T-helper 2 cell (primary cell): Measurements from ENCODE around the gene CLHC1.
"Not testable (repeated sequence)": the region's sequence is repeated elsewhere in the genome, so short reads cannot be mapped to it uniquely, and the experiment has no call there.

Experiments used
- DNase-seq, 5 experiments: peaks; one replicate each; pipeline versions ENCODE4 v3.0.0 to v3.0.0-alpha.2; 2012 to 2022

The CLHC1 gene

DNA sequence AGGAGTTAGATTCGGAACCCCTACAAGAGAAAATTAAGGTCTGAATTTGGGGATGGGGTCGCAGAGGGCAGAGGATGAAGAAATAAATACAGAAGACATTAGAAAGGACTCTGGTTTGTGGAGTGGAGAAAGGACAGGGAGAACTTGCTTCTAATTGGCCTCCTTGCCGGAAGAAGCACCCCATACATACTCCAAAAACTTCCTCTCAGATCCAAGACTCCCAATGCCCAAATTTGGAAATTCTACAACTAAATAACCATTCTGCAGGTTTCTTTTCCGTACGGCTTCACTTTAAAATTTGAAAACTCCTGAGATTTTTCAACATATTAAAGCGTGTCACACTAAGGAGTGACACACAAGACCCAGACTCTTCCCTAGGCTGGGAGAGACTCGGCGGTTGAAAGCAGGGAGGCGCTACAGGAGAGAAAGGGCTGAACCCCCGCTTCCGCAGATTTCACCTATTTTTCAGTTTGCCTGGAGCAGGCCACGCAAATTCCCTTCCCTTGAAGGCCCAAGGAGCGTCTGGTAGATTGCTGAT is 478 bp downstream of the CLHC1 start:
- DNase-seq, result no peak

DNA sequence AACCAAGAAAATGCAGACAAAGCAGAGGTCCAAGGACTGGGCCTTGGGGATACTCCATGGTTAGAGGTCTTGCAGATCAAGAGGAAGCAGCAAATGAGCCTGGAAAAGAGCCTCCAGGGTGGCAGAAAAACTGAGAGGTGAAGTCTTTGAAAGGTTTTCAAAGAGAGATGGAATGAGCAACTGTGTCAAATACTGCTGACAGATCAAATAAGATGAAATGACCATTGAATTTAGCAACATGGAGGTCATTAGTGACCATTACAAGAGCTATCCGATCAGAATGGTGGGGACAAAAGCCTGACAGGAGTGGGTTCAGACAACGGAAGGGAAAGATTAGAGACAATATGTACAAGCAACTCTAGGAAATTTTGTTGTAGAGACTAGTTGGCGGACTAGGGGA is 1.5 kb downstream of the CLHC1 start:
- DNase-seq, result no peak

GRCh38 chr2:55229221-55229620 is 2.9 kb downstream of the CLHC1 start:
- DNase-seq, result no peak

DNA sequence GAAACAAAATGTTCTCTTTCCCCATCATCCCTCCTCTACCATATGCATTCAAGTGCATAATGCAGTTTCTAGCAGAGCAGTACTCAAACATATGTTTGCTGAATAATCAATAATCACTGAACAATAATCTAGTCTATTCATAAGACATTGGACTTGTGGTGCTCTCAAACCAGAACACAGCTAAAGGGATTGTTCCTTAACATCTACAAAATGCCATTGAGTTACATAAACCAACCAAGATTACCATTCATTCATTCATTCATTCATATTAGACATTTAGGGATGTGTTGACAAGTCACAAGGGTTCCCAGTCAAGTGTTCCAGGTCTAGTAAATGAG is 3.9 kb downstream of the CLHC1 start:
- no peak for DNase-seq

DNA sequence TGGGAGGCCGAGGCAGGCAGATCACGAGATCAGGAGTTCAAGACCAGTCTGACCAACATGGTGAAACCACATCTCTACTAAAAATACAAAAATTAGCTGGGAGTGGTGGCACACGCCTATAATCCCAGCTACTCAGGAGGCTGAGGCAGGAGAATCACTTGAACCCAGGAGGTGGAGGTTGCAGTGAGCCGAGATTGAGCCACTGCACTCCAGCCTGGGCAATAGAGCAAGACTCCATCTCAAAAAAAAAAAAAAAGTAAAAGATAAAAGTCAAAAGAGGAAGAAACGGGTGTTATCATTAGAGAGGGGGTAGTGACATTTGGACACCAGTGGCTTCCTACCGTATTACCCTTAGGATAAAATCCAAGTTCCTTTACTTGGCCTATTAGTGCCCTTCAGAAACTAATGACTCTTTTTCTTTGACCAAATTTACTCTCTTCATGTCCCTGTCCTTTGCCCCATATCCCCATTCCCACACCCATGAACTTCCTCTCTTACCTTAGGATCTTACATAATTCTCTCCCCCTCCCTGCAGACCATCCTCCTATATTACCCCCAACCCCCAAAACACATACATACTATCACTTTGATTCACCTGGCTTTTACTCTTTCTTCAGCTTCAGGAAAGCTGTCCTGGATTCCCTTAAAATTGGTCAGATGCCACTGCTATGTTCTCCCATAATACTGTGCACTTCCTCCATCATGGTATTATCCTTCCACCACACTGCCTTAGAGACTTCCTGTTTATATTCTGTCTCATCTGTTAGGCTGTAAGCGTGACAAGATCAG is 4.5 kb downstream of the CLHC1 start:
- peak in 1 of 5 experiments; percentile 42 for DNase-seq

DNA sequence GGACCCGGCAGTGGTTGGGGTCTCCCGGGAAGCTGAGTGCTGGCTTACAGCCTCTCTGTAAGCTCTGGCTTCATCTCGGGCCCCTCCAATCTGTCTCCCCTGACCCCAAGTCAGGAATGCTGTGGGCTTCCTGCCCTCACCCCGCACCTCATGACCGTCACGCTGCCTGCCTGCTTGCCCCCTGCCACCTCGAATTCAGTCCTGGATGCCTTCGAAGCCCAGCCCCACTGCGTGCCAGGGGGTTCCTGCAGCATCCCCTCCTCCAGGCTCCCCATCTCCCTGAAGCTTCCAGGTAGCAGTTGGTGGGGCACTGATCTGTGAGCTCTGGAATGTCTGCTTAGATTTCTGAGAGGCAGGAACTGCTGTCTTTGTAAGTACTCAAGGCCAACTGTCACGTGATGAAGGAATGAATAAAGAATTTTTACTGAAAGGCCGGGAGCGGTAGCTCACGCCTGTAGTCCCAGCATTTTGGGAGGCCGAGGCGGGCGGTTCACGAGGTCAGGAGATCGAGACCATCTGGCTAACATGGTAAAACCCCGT is 6.5 kb downstream of the CLHC1 start:
- DNase-seq, result no peak

- DNase-seq, result no peak
These were observed 7.3 kb downstream of the CLHC1 start for GRCh38 chr2:55224761-55225261.

GRCh38 chr2:55223958-55224760 is 7.9 kb downstream of the CLHC1 start:
- DNase-seq, result no peak

GRCh38 chr2:55213822-55214221 is 18.3 kb downstream of the CLHC1 start:
- no peak for DNase-seq

DNA sequence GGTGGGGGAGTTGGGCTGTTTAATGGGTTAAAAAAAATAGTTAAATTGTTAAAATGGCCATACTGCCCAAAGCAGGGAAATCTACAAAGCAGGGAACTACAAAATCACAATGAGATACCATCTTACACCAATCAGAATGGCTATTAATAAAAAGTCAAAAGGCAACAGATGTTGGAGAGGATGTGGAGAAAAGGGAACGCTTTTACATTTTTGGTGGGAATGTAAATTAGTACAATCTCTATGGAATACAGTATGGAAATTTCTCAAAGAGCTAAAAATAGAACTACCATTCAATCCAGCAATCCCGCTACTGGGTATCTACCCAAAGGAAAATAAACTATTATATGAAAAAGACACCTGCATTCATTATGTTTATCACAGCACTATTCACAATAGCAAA is 27.1 kb downstream of the CLHC1 start:
- no peak for DNase-seq

DNA sequence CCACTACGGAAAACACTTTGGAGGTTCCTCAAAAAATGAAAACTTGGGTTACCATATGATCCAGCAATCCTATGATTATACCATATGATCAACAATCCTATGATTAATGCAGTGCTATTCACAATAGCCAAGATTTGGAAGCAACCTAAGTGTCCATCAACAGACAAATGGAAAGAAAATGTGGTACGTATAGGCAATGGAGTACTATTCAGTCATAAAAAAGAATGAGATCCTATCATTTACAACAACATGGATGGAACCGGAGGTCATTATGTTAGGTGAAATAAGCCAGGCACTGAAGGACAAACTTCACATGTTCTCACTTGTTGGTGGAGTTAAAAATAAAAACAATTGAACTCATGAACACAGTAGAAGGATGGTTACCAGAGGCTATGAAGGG is 27.6 kb downstream of the CLHC1 start:
- no peak for DNase-seq

GRCh38 chr2:55200416-55200815 is 31.7 kb downstream of the CLHC1 start:
- no peak for DNase-seq

DNA sequence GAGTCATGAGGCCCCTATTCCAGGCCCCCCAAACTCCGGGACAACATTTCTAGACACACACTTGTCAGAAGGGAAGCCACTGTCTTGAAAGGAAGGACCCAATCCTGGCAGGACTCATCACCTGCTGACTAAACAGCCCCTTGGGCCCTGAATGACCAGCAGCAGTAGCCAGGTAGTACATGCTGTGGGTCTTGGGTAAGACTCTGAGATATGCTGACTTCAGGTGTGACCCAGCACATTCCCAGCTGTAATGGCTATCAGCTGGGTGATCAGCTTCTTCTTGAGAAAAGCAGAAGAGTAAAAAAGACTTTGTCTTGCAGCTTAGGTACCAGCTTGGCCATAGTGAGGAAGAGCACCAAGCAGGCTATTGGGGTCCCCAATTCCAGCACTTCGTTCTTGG is 35.6 kb downstream of the CLHC1 start:
- no peak for DNase-seq

DNA sequence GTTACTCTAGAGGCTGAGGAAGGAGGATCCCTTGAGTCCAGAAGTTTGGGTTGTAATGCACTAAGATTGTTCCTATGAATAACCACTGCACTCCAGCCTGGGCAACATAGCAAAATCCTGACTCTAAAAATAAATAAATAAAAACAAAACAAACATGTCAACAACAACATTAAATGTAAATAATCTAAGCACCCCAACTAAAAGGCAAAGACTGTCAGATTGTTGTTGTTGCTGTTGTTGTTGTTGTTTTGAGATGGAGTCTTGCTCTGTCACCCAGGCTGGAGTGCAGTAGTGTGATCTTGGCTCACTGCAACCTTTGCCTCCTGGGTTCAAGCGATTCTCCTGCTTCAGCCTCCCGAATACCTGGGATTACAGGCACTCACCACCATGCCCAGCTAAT is 40.2 kb downstream of the CLHC1 start:
- not testable (repeated sequence) for DNase-seq

DNA sequence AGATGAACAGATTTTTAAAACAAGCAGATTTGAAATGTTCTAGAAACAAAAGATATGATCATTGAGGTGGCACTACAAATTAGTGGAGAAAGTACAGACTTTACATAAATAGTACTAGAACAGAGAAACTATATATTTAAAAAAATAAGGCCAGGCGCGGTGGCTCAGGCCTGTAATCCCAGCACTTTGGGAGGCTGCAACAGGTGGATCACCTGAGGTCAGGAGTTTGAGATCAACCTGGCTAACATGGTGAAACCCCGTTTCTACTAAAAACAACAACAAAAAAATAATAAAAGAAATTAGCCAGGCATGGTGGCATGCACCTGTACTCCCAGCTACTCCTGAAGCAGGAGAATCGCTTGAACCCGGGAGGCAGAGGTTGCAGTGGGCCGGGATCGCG is 45.3 kb downstream of the CLHC1 start:
- not testable (repeated sequence) for DNase-seq

GRCh38 chr2:55180374-55180773 is 51.7 kb downstream of the CLHC1 start:
- DNase-seq, result no peak

- no peak for DNase-seq
These were observed 56.0 kb downstream of the CLHC1 start for GRCh38 chr2:55176094-55176415.

GRCh38 chr2:55175254-55176093 is 56.6 kb downstream of the CLHC1 start:
- peak in 2 of 5 experiments; percentile 10 to 61 for DNase-seq

DNA sequence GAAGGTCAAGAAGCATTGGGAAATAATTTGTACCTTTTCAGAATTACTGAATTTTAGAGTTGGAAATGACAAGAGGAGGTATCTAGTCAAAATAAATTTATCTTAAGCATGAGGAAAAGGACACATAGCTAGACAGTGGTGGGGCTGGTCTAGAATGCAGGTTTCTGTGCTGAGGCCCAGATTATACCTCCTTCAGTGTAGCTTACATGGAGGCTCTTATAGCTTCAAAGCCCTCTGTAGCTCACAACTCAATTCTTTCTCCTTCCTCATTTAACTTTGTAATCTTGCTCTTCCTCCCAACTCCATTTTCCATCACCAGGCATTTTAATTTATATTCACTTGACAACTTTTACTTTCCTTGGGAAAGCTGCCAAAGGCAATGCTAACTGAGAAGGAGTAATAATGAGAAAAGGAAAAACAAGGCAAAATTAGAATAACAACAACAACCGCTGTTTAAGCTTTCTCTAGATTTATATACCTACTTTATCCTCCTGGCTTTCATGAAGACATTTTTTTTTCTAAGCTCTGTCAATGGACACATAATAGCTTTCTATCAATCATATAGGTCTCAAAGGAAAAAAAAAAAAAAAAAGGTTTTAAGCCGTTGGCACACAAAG is 58.5 kb downstream of the CLHC1 start:
- no peak for DNase-seq

GRCh38 chr2:55169915-55170314 is 62.2 kb downstream of the CLHC1 start:
- no peak for DNase-seq

- DNase-seq, result no peak
These were observed 62.7 kb downstream of the CLHC1 start for GRCh38 chr2:55169359-55169758.
